ENCODE results near the gene ADGRB3.

ADGRB3 gene

DNA sequence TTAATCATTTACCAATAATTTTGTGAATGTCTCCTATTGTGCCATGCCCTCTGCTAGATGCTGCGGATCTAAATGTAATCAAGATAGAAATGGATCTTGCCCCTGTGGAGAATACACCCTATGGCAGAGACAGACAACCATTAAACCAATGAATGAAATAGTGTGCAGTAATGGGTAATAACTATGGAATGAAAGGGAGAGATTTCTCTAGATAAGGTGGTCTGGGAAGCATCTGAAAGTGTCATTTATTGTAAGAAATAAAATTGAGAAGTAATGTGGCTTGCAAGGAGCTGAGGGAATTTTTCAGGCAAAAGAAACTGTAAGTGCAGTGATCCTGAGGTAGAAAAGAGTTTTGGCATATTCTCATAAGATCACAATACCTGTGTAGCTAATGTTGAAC is 731.7 kb downstream of the ADGRB3 start:
- Histone ChIP-seq H3K36me3 (ENCODE audit: control insufficient read depth, insufficient read depth, low read length) (no peaks in the 10 kb centered on the region), H3K9ac (ENCODE audit: low read length) (no peak overlapping the region), H3K9me3 (ENCODE audit: control insufficient read depth, low read length) (no peaks in the 10 kb centered on the region), H3K27me3 (ENCODE audit: control insufficient read depth, insufficient read depth, low read length) (no peaks in the 10 kb centered on the region), H3K4me1 (ENCODE audit: control insufficient read depth, insufficient read depth, low read length) (no peaks in the 10 kb centered on the region), H3K4me3 (ENCODE audit: low read length) (no peak overlapping the region)

DNA sequence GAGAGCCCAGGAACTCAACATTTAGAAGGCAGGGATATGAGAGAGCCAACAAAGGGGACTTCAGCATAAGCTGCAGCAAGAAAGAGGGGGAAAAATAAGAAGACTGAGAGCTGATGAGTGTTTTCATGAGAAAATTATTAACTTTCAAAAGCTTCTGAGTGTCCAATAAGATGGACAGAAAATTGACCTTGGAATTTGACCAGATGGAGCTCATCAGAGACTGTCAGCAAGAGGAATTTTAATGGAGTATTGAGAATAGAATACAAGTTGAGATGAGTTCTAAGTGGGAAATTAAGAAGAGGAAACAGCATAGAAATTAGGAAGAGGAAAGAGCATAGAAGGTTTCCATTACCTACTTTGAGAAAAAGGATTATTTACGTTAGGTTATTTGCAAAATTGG is 733.5 kb downstream of the ADGRB3 start:
- H3K4me1 ChIP-seq (ENCODE audit: control insufficient read depth, insufficient read depth, low read length) = no peaks in the 10 kb centered on the region
- H3K4me3 ChIP-seq (ENCODE audit: low read length) = no peak overlapping the region
- H3K9ac ChIP-seq (ENCODE audit: low read length) = no peak overlapping the region
- no peaks in the 10 kb centered on the region for H3K27me3 ChIP-seq (ENCODE audit: control insufficient read depth, insufficient read depth, low read length)
- H3K9me3 ChIP-seq (ENCODE audit: control insufficient read depth, low read length) = no peaks in the 10 kb centered on the region
- no peaks in the 10 kb centered on the region for H3K36me3 ChIP-seq (ENCODE audit: control insufficient read depth, insufficient read depth, low read length)

DNA sequence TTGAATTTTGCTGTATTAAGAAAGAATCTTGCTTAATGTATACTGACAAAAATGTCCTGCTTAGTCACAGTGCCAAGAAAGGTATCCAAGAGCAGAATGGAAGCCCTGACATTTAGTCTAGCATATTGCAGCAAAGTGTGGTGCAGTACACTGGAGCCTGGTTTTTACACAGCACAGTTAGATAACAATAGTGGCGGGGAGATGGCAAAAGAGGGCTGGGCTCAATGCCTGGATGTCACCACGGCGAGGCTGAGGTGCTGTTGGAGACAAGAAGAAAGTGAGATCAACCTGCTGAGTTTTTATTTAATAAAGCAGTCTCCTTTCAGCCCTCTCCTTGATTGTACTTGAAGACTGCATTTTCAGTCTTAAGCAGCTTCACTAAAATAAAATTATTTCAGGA is 735.7 kb downstream of the ADGRB3 start:
- Histone ChIP-seq H3K27me3 (ENCODE audit: control insufficient read depth, insufficient read depth, low read length) (no peaks in the 10 kb centered on the region), H3K9me3 (ENCODE audit: control insufficient read depth, low read length) (no peaks in the 10 kb centered on the region), H3K4me1 (ENCODE audit: control insufficient read depth, insufficient read depth, low read length) (no peaks in the 10 kb centered on the region), H3K36me3 (ENCODE audit: control insufficient read depth, insufficient read depth, low read length) (no peaks in the 10 kb centered on the region), H3K9ac (ENCODE audit: low read length) (no peak overlapping the region), H3K4me3 (ENCODE audit: low read length) (no peak overlapping the region)

DNA sequence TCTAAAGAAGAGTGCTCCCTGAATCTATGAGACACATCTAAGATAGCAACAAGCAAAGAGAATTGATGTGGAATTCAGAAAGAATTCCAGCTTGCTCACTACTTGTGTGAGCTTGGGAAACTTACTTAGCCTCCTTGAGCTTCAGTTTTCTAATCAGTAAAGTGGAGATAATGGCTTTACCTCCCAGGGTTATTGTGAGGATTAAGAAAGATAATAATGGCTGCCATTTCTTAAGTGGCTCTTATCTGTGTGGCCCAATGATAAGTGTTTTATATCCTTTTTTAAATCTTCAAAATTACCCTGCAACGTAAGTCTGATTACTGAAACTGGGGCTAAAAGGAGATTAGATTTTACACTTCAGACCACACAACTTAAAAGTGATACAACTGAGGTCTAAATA is 743.2 kb downstream of the ADGRB3 start:
- Histone ChIP-seq H3K9me3 (ENCODE audit: control insufficient read depth, low read length) (no peaks in the 10 kb centered on the region), H3K9ac (ENCODE audit: low read length) (no peak overlapping the region), H3K27me3 (ENCODE audit: control insufficient read depth, insufficient read depth, low read length) (no peaks in the 10 kb centered on the region), H3K36me3 (ENCODE audit: control insufficient read depth, insufficient read depth, low read length) (no peaks in the 10 kb centered on the region), H3K4me3 (ENCODE audit: low read length) (no peak overlapping the region), H3K4me1 (ENCODE audit: control insufficient read depth, insufficient read depth, low read length) (no peaks in the 10 kb centered on the region)

DNA sequence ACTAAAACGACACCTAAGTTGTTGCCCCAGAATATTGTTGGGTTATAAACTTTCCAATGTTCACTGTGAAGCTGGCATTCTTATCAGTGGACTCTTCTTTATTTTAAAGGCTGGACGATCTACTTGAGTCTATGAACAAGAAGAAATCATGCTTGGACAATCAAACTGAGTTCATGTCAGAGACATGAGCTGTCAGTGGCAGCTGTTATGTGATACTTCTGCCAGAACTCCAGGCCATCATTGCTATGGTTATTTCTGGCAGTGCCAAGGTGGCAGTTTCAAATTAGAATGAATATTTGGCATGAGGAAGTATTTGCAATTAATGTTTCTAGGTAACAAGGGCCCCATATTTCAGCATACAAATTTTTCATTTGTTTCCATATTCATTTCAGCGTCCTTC is 744.4 kb downstream of the ADGRB3 start:
- no peaks in the 10 kb centered on the region for H3K27me3 ChIP-seq (ENCODE audit: control insufficient read depth, insufficient read depth, low read length)
- no peaks in the 10 kb centered on the region for H3K4me1 ChIP-seq (ENCODE audit: control insufficient read depth, insufficient read depth, low read length)
- H3K36me3 ChIP-seq (ENCODE audit: control insufficient read depth, insufficient read depth, low read length) = no peaks in the 10 kb centered on the region
- H3K4me3 ChIP-seq (ENCODE audit: low read length) = no peak overlapping the region
- H3K9ac ChIP-seq (ENCODE audit: low read length) = no peak overlapping the region
- no peaks in the 10 kb centered on the region for H3K9me3 ChIP-seq (ENCODE audit: control insufficient read depth, low read length)

DNA sequence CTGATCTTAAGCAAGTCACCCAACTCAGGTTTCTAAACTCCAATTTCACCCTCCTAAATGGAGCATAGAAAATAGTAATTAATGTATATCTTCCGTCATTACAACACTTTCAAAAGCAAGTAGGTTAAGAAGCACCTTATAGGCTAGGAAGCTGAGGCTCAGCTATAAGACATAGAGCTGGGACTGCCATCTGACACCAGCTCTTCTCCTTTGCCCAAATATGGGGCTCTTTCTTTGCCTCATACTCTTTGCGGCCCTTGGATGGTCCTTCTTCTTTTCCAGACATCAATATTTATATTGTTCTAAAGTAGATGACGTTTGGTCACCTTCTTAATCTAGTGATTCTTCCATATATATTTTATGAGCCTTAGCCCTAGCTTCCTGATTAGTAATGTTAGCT is 748.5 kb downstream of the ADGRB3 start:
- Histone ChIP-seq H3K9ac (ENCODE audit: low read length) (no peak overlapping the region), H3K9me3 (ENCODE audit: control insufficient read depth, low read length) (no peaks in the 10 kb centered on the region), H3K27me3 (ENCODE audit: control insufficient read depth, insufficient read depth, low read length) (no peaks in the 10 kb centered on the region), H3K4me1 (ENCODE audit: control insufficient read depth, insufficient read depth, low read length) (no peaks in the 10 kb centered on the region), H3K4me3 (ENCODE audit: low read length) (no peak overlapping the region), H3K36me3 (ENCODE audit: control insufficient read depth, insufficient read depth, low read length) (no peaks in the 10 kb centered on the region)

DNA sequence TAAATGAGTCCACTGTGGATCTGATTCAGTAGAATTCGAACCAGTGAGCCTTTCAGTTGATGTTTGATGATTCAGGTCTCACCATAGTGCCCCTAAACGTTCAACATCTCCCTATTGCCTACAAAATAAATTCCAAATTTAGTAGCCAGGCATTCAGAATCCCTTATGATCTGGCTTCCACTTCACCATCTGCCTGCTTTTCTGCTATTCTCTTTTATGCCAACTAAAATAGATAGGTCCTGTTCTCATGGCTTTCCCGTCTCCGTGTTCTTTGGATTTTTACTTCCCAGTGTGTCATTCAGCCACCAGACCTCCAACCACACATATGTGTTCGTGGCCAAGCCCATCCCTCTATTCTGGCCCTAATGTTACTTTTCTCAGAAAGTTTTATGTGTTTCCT is 751.3 kb downstream of the ADGRB3 start:
- Histone ChIP-seq H3K9ac (ENCODE audit: low read length) (no peak overlapping the region), H3K36me3 (ENCODE audit: control insufficient read depth, insufficient read depth, low read length) (no peaks in the 10 kb centered on the region), H3K9me3 (ENCODE audit: control insufficient read depth, low read length) (no peaks in the 10 kb centered on the region), H3K27me3 (ENCODE audit: control insufficient read depth, insufficient read depth, low read length) (no peaks in the 10 kb centered on the region), H3K4me3 (ENCODE audit: low read length) (no peak overlapping the region), H3K4me1 (ENCODE audit: control insufficient read depth, insufficient read depth, low read length) (no peaks in the 10 kb centered on the region)

DNA sequence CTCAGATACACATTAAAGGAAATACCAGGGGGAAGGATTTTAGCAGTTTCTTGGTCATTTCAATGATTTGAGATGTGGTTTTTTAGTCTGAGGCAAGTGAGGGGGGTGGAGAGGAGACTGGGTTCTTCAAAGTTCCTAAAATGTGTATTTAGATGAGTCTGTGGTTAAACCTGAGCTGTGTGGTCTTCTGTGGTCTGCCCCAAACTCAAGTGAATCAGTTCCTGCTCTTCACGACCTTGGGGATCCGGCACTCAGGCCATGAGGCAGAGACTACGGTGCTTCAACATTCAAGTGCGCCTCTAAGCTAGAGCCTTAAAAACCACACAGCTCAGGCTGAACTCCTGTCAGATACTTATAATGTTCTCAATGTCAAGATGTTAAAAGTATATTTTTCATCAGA is 755.0 kb downstream of the ADGRB3 start:
- no peaks in the 10 kb centered on the region for H3K27me3 ChIP-seq (ENCODE audit: control insufficient read depth, insufficient read depth, low read length)
- H3K4me1 ChIP-seq (ENCODE audit: control insufficient read depth, insufficient read depth, low read length) = no peaks in the 10 kb centered on the region
- no peak overlapping the region for H3K4me3 ChIP-seq (ENCODE audit: low read length)
- no peak overlapping the region for H3K9ac ChIP-seq (ENCODE audit: low read length)
- H3K9me3 ChIP-seq (ENCODE audit: control insufficient read depth, low read length) = no peaks in the 10 kb centered on the region
- no peaks in the 10 kb centered on the region for H3K36me3 ChIP-seq (ENCODE audit: control insufficient read depth, insufficient read depth, low read length)

DNA sequence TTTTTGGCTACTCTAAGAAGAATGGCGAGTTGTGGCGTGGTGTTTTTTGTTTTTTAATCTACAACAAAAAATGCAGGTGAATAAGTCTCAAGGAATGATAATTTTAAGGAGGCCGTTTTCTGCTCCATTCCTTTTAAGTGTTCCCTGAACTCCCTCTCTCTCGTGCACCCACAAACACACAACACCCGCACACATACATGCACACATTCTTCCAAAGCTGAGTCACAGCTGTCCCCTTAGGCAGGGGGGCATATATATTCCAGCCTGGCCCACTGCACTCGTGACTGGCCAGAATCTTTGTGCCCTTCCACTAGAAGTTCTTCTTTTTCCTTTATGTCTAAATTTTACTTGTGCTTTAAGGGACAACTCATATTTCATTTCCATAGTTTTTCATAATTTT is 756.0 kb downstream of the ADGRB3 start:
- H3K4me1 ChIP-seq (ENCODE audit: control insufficient read depth, insufficient read depth, low read length) = no peaks in the 10 kb centered on the region
- no peaks in the 10 kb centered on the region for H3K36me3 ChIP-seq (ENCODE audit: control insufficient read depth, insufficient read depth, low read length)
- no peak overlapping the region for H3K4me3 ChIP-seq (ENCODE audit: low read length)
- no peak overlapping the region for H3K9ac ChIP-seq (ENCODE audit: low read length)
- no peaks in the 10 kb centered on the region for H3K9me3 ChIP-seq (ENCODE audit: control insufficient read depth, low read length)
- no peaks in the 10 kb centered on the region for H3K27me3 ChIP-seq (ENCODE audit: control insufficient read depth, insufficient read depth, low read length)

DNA sequence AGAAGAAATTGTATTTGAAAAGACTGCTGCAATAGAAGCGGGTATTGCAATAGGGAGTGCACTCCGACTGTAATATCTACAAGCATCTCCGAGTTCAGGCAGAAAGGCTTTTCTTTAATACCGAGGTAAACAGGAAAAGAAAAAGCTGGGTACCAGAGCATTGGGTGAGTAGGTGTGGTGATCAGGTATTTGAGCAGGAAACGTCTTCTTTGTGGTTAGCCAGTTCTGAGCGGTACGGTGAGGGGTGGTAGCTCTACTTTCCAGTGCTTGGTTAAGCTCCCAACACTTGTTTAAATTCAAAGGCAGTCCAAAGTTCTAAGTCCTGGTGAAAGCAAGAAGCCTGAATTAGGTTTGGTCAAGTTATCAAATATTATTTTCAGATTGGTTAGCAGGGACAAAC is 757.7 kb downstream of the ADGRB3 start:
- no peak overlapping the region for H3K9ac ChIP-seq (ENCODE audit: low read length)
- H3K4me3 ChIP-seq (ENCODE audit: low read length) = no peak overlapping the region
- H3K27me3 ChIP-seq (ENCODE audit: control insufficient read depth, insufficient read depth, low read length) = no peaks in the 10 kb centered on the region
- no peaks in the 10 kb centered on the region for H3K36me3 ChIP-seq (ENCODE audit: control insufficient read depth, insufficient read depth, low read length)
- H3K9me3 ChIP-seq (ENCODE audit: control insufficient read depth, low read length) = no peaks in the 10 kb centered on the region
- no peaks in the 10 kb centered on the region for H3K4me1 ChIP-seq (ENCODE audit: control insufficient read depth, insufficient read depth, low read length)

DNA sequence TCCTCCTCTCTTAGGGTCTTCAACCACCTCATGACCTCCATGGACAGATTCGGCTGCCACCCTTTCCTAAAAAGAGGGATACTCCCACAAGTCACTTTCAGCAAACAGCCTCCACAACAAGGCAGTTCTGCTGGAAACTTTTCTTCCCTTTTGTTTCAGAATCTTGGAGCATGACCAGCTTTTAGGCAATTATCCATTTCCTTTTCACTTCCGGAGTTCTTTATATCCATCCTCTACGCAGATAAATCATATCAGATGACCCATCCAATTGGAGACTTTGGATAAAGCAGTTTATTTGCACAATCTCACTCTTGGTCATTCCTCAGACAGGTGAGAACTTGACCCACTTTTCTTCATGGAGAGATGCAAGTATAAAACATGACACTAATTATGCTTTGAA is 763.2 kb downstream of the ADGRB3 start:
- Histone ChIP-seq H3K9me3 (ENCODE audit: control insufficient read depth, low read length) (no peaks in the 10 kb centered on the region), H3K27me3 (ENCODE audit: control insufficient read depth, insufficient read depth, low read length) (no peaks in the 10 kb centered on the region), H3K9ac (ENCODE audit: low read length) (no peak overlapping the region), H3K4me3 (ENCODE audit: low read length) (no peak overlapping the region), H3K36me3 (ENCODE audit: control insufficient read depth, insufficient read depth, low read length) (no peaks in the 10 kb centered on the region), H3K4me1 (ENCODE audit: control insufficient read depth, insufficient read depth, low read length) (no peaks in the 10 kb centered on the region)

DNA sequence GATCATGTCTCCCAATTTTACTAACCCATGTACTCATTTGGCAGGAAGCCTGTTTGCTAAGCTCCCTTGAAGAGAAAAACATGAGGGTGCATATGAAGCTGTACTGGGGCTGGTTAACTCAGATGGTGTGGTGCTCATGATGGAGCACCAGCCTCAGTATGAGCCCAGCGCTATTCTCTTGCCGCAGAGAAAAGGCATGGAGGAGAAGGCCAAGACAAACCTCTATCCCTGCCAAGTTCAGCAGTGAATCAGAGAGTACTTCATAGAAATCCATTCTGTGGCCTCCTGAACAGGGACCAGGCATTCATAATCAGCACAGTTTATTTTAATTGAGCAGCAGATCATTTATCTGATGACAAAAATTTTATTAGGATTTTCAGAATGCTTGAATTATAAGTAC is 763.6 kb downstream of the ADGRB3 start:
- H3K9me3 ChIP-seq (ENCODE audit: control insufficient read depth, low read length) = no peaks in the 10 kb centered on the region

DNA sequence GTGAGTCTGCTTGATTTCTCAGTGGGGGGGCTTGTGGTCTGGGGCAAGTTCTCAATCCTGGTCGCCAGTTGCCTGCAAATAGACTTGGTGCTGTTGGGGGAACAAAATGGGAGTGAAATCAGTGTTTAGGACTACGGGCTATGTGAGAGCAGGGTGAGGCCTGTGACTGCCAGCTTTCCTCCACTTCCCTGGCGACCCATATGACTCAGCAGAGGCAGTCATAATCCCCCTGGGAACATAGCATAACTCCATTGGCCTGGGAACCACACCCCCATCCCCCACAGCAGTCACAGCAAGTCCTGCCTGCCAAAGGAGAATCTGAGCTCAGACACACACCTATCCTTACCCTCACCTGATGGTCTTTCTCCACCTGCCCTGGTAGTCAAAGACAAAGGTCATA is 773.8 kb downstream of the ADGRB3 start:
- Histone ChIP-seq H3K4me1 (ENCODE audit: control insufficient read depth, insufficient read depth, low read length) (no peaks in the 10 kb centered on the region), H3K36me3 (ENCODE audit: control insufficient read depth, insufficient read depth, low read length) (no peaks in the 10 kb centered on the region), H3K4me3 (ENCODE audit: low read length) (no peak overlapping the region), H3K27me3 (ENCODE audit: control insufficient read depth, insufficient read depth, low read length) (no peaks in the 10 kb centered on the region), H3K9me3 (ENCODE audit: control insufficient read depth, low read length) (no peaks in the 10 kb centered on the region), H3K9ac (ENCODE audit: low read length) (no peak overlapping the region)

More for the DNA sequence above, 763.6 kb downstream of the ADGRB3 start:
- H3K9ac ChIP-seq (ENCODE audit: low read length) = no peak overlapping the region
- no peaks in the 10 kb centered on the region for H3K27me3 ChIP-seq (ENCODE audit: control insufficient read depth, insufficient read depth, low read length)
- H3K4me1 ChIP-seq (ENCODE audit: control insufficient read depth, insufficient read depth, low read length) = no peaks in the 10 kb centered on the region
- H3K4me3 ChIP-seq (ENCODE audit: low read length) = no peak overlapping the region
- no peaks in the 10 kb centered on the region for H3K36me3 ChIP-seq (ENCODE audit: control insufficient read depth, insufficient read depth, low read length)
